Hepatocyte (in vitro differentiated cells): Measurements from ENCODE around the gene TRMT2A.

Source experiments
- EZH2 ChIP-seq: fragments of 200-600 bp; sonication (generic); IDR thresholded peaks from 2 replicates; pipeline ENCODE4 v1.6.1; 2016; ENCODE audit warnings: antibody characterized with exemption, mild to moderate bottlenecking, borderline replicate concordance
- TF ChIP-seq, protein P1 (sequence below): fragments of 200-600 bp; sonication (generic); IDR thresholded peaks from 2 replicates; pipeline ENCODE4 v1.5.1; 2016; ENCODE audit warnings: antibody characterized with exemption, mild to moderate bottlenecking; ENCODE audit not compliant: poor library complexity

DNA sequence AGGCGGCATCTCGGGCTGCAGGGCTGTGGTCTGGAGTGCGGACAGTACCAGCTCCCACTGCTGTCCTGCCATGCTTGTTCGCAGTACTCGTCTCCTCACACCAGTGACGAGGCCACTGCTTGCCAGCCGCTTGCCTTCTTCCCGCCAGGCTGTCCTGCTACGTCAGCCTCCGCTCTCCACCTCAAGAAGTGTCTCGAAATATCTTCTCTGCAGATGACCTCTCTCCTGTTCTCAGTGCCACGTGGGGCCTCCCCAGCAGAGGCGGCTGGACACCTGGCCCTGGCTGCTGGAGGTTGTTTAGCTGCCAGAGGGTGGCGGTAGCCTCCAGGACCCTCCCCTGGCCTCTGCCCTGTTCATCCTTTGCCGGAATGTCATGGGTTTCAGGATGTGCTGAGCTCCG, 36.9 kb upstream of the TRMT2A start:
- TF ChIP-seq, protein P1, sequence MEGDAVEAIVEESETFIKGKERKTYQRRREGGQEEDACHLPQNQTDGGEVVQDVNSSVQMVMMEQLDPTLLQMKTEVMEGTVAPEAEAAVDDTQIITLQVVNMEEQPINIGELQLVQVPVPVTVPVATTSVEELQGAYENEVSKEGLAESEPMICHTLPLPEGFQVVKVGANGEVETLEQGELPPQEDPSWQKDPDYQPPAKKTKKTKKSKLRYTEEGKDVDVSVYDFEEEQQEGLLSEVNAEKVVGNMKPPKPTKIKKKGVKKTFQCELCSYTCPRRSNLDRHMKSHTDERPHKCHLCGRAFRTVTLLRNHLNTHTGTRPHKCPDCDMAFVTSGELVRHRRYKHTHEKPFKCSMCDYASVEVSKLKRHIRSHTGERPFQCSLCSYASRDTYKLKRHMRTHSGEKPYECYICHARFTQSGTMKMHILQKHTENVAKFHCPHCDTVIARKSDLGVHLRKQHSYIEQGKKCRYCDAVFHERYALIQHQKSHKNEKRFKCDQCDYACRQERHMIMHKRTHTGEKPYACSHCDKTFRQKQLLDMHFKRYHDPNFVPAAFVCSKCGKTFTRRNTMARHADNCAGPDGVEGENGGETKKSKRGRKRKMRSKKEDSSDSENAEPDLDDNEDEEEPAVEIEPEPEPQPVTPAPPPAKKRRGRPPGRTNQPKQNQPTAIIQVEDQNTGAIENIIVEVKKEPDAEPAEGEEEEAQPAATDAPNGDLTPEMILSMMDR, result no peak
- TF ChIP-seq EZH2, result no peak
